Epithelial cell of esophagus (primary cell): Measurements from ENCODE around the gene ADARB2.

ENCODE experiments used
- DNase-seq: peaks from one replicate; pipeline ENCODE4 v3.0.0; 2010; ENCODE audit warnings: low read depth
- H3K4me3 ChIP-seq: 2 replicates; pipeline ENCODE4 v1.5.1; 2011; ENCODE audit warnings: mild to moderate bottlenecking, low read length, control low read depth
- TF ChIP-seq, protein P1 (sequence below): IDR thresholded peaks from 2 replicates; pipeline ENCODE4 v1.5.1; 2011; ENCODE audit warnings: low read depth, mild to moderate bottlenecking, low read length, control low read depth, inconsistent platforms; ENCODE audit not compliant: insufficient read depth; ENCODE audit errors: missing control alignments

The ADARB2 gene

DNA sequence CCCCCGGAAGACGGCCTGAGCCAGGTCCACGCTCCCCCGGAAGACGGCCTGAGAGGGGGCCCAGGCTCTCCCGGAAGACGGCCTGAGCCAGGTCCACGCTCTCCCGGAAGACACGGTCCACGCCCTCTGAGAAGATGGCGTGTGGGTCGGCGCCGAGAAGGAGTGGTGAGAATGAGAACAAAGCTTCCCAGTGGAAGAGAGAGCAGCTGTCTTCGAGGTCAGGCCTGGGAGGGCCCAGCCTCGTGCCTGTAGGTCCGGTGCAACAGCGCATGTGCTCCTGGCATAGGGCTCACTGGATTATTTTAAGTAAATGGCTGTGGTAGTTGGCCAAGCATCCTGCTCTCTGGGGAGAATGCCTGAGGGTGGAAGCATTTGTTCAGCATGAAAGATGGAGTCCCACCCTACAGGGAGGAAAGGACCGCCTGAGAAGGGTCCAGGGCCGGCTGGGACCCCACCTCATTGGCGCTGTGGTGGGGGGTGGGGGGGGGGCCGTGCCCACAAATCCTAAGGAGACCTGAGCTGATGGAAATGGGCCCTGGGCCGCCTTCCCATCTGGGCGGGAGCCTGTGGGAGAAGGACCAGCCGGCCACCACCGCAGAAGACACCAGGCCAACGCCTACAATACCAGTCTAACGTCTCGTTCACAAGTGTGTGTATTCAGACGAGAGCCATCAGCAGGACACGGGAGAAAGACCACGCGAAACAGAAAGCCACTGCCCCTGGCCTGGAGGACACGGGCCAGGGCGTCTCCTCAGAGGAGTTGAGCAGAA lies 471.1 kb downstream of the ADARB2 start:
- no peak for DNase-seq
- TF ChIP-seq, protein P1, sequence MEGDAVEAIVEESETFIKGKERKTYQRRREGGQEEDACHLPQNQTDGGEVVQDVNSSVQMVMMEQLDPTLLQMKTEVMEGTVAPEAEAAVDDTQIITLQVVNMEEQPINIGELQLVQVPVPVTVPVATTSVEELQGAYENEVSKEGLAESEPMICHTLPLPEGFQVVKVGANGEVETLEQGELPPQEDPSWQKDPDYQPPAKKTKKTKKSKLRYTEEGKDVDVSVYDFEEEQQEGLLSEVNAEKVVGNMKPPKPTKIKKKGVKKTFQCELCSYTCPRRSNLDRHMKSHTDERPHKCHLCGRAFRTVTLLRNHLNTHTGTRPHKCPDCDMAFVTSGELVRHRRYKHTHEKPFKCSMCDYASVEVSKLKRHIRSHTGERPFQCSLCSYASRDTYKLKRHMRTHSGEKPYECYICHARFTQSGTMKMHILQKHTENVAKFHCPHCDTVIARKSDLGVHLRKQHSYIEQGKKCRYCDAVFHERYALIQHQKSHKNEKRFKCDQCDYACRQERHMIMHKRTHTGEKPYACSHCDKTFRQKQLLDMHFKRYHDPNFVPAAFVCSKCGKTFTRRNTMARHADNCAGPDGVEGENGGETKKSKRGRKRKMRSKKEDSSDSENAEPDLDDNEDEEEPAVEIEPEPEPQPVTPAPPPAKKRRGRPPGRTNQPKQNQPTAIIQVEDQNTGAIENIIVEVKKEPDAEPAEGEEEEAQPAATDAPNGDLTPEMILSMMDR = no peak

DNA sequence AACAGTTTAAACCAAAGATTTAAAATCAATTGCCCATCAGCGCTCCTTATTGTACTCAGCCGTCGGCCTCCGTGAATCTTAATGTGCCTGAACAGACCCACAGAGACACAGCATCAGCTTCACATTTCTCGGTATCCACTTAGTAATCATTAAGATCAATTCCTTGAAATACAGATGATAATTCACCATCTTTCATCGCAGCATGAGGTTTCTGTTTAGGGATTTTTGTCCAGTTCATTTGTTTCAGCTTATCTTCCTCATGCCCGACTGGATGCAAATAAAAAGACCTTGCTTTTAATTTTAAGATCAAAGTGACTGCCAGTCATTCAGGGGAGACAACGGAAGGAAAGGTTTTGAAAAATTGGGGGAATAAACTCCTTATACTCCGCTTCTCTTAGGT lies 473.3 kb downstream of the ADARB2 start:
- H3K4me3 ChIP-seq = no peak overlapping the region
- no peak for DNase-seq
- TF ChIP-seq, protein P1 = no peak

More for the DNA sequence above, 471.1 kb downstream of the ADARB2 start:
- H3K4me3 ChIP-seq = no peak overlapping the region

DNA sequence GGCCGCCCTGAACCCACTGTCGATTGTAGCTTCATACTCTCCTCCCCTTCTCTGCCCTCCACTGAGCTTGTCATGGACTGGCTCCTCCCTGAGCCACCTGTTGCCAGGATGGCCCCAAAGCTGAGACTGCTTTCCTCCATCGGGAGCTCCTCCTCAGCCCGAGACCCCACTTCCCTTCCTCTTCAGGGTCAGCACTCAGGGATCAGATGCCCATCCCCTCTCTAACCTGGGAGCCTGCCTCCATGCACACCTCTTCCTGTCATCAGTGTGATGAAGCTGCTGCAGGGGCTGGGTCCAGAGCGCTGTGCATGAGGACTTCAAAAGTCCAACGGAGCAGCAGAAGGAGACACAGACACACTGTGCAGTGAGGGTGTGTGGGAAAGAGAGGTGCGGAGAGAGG lies 480.1 kb downstream of the ADARB2 start:
- H3K4me3 ChIP-seq = no peak overlapping the region
- TF ChIP-seq, protein P1 = no peak
- DNase-seq = no peak

DNA sequence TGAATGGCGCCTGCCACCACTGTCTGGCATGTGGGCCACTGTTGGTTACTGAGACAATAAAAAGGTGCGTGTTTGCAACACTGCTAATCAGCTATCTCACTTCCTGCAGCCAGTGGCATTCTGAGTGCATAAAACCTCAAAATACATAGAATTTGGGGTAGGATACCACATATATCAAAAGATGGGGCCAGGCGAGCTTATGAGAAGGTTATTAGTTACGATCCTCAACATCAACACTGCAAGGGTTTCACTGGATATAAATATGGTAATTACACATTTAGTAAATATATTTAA lies 480.9 kb downstream of the ADARB2 start:
- no peak for DNase-seq
- TF ChIP-seq, protein P1 = no peak
- no peak overlapping the region for H3K4me3 ChIP-seq

DNA sequence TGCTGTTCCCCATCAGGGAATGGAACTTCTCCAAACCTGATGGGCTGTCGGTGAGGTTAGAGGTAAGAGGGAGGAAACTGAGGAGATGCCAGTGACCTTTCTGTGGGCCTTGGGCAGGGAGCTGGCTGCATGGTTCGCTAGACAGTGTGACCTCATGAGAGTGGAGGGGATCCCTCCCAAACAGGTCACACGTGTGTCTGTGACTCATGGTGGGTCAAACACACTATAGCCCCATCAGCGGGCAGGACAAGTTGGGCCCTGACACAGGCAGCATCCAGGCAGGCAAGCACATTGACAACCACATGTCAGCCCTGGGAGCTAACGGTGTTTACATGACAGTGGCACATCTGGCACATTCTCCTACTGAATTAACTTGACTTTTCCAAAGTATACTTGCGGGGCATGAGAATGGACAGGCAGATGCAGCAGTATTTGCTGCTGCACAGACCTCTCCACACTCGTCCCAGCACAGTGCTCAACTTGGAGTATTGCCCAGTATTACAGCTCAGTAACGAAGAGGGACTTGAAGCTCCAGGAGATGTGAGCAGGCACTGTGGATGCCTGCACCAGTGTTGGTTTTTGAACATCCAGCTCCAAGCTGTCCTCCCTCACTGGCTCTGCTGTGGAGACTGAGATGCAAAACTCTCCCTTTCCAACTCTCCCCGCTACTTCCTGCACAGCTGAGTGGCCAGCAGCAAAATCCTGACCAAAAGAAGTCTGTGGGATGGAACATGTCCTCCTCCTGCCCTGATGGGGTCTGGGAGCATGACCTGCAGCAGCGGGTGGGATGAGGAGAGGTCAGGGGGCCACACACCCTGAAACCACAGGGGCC lies 481.5 kb downstream of the ADARB2 start:
- TF ChIP-seq, protein P1 = no peak
- DNase-seq = no peak
- H3K4me3 ChIP-seq = no peak overlapping the region

DNA sequence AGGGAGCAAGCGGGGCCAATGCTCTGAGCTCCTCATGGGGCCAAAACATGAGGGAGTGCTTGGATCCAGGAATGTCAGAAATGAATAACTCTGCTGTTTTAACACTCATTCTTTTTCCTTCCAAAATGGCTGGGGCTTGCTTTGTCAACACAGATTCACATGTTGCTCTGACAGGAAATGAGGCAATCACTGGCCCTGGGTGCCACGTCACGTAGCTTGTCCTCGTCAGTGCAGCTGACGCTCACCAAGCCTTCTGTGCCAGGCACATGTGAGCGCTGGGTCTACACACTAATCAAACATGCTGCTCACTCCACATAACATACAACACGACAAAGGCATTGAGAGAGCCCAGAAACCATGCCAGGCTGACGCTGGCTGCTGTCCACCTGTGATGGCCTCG lies 482.2 kb downstream of the ADARB2 start:
- H3K4me3 ChIP-seq = no peak overlapping the region
- DNase-seq = peak; percentile 4
- TF ChIP-seq, protein P1 = no peak
